ENCODE measurements around the gene RBMS3.

The RBMS3 gene

GRCh38 chr3:29618395-29619282, 337.8 kb downstream of the RBMS3 start:
- in situ Hi-C loops (cut with MboI; ENCODE audit: low sequenced_read_pairs, unreplicated experiment), result no loop called here
- DNase-seq (ENCODE audit: low spot score), result no peak
- TF ChIP-seq, protein P1, sequence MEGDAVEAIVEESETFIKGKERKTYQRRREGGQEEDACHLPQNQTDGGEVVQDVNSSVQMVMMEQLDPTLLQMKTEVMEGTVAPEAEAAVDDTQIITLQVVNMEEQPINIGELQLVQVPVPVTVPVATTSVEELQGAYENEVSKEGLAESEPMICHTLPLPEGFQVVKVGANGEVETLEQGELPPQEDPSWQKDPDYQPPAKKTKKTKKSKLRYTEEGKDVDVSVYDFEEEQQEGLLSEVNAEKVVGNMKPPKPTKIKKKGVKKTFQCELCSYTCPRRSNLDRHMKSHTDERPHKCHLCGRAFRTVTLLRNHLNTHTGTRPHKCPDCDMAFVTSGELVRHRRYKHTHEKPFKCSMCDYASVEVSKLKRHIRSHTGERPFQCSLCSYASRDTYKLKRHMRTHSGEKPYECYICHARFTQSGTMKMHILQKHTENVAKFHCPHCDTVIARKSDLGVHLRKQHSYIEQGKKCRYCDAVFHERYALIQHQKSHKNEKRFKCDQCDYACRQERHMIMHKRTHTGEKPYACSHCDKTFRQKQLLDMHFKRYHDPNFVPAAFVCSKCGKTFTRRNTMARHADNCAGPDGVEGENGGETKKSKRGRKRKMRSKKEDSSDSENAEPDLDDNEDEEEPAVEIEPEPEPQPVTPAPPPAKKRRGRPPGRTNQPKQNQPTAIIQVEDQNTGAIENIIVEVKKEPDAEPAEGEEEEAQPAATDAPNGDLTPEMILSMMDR (IDR thresholded peaks at IDR 0.05; ENCODE audit: borderline replicate concordance, control extremely low read depth, extremely low read depth, insufficient read depth, missing control alignments), result no peak

- in situ Hi-C loops (cut with MboI; ENCODE audit: low sequenced_read_pairs, unreplicated experiment), result no loop called here
- TF ChIP-seq, protein P1 (IDR thresholded peaks at IDR 0.05; ENCODE audit: borderline replicate concordance, control extremely low read depth, extremely low read depth, insufficient read depth, missing control alignments), result no peak
- DNase-seq (ENCODE audit: low spot score), result no peak
These were observed 338.8 kb downstream of the RBMS3 start for GRCh38 chr3:29619676-29620075.

DNA sequence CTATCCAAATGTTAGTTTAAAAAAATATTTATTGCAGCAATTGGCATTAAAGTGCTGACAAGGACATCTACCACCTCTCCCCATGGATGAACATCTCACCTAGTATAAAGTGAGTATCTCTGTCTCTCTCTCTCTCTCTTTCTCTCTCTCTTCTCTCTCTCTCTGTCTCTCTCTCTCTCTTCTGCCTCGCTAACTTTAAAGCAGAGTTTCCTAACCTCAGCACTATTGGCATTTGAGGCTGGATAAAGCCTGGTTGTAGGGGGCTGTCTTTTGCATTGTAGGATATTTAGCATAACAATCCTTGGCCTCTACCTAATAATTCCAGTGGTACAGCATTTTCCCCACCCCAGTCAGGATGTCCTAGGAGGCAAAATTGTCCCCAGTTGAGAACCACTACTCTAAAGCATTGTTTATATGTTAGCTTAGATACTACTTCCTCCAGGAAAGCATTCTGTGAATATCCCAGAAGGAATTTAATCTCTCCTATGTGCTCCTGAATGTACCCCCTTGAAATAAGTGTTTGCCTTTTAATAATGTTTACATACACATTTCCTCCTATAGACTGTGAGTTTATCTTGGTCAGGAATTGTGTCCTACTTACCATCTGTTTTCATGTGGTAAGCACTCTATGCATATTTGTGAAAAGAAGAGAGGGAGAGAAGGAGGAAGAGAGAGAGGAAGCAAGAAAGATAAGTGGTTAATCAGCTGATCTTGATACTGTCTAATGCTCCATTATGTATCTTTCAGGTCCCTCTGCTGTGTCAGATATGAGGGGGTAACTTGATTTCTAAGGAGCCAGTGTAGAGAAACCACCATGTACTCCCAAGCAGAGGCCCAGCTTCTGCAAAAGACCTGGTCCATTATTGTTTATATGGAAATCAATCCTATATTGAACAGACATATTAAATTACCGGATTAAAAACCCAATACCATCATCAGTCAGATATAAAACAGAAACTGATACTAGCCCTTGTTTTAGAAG, 346.6 kb downstream of the RBMS3 start:
- DNase-seq (ENCODE audit: low spot score), result no peak
- in situ Hi-C loops (cut with MboI; ENCODE audit: low sequenced_read_pairs, unreplicated experiment), result no loop called here
- TF ChIP-seq, protein P1 (IDR thresholded peaks at IDR 0.05; ENCODE audit: borderline replicate concordance, control extremely low read depth, extremely low read depth, insufficient read depth, missing control alignments), result no peak

DNA sequence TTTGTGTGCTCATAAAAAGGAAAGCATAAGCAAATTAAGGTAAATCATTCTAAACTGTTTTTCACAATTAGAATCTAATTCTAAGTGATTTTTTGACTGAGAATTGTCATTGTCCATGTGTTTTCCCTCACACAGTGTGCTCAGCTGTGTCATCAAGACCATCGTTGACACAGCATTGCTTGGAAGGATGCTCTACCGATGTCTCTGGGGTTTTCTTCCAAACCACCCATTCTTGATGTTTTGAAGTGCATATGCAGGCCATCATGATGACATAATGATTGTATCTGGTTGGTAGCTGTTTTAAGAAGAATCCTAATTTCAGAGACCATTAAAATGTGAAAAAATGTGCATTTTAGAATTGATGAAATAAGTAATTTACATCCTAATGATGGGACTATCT, 347.9 kb downstream of the RBMS3 start:
- in situ Hi-C loops (cut with MboI; ENCODE audit: low sequenced_read_pairs, unreplicated experiment), result no loop called here

DNA sequence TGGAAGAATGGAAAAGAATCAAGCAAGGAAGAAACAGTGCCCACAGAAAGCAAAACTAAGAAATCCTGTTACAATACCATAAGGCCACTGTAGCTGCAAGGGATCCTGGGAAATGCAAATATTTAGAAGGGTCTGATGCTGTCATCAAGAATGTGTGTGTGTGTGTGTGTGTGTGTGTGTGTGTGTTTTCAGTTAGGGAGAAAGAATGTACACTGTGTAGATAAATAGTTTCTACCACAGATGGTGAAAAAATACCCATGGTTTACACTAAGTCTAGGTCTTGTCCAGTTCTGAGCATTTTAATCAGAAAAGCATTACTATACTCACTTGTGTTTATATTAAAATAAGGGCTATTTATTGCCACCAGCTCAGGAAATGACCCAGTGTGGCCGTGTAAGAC, 355.0 kb downstream of the RBMS3 start:
- TF ChIP-seq, protein P1 (IDR thresholded peaks at IDR 0.05; ENCODE audit: borderline replicate concordance, control extremely low read depth, extremely low read depth, insufficient read depth, missing control alignments), result no peak
- in situ Hi-C loops (cut with MboI; ENCODE audit: low sequenced_read_pairs, unreplicated experiment), result no loop called here
- DNase-seq (ENCODE audit: low spot score), result no peak

More for the DNA sequence above, 347.9 kb downstream of the RBMS3 start:
- no peak for DNase-seq (ENCODE audit: low spot score)
- TF ChIP-seq, protein P1 (IDR thresholded peaks at IDR 0.05; ENCODE audit: borderline replicate concordance, control extremely low read depth, extremely low read depth, insufficient read depth, missing control alignments), result no peak

- TF ChIP-seq, protein P1 (IDR thresholded peaks at IDR 0.05; ENCODE audit: borderline replicate concordance, control extremely low read depth, extremely low read depth, insufficient read depth, missing control alignments), result no peak
- in situ Hi-C loops (cut with MboI; ENCODE audit: low sequenced_read_pairs, unreplicated experiment), result no loop called here
- no peak for DNase-seq (ENCODE audit: low spot score)
These were observed 356.2 kb downstream of the RBMS3 start for GRCh38 chr3:29637068-29637467.
